ENCODE results near the gene SUCO. TPM values are rescaled to one million over a fixed set of nuclear protein-coding genes. Genes with fewer than 3 reads are reported as not detected.
"Not testable (repeated sequence)": the region's sequence is repeated elsewhere in the genome, so short reads cannot be mapped to it uniquely, and the experiment has no call there.

Gene SUCO
- total RNA-seq, 4 donors from 2014 or later = 27.7 to 63.2 (median 42.9) TPM

GRCh38 chr1:172613294-172613693, 80.3 kb downstream of the SUCO start:
- Histone ChIP-seq H3K27ac (no peak overlapping the region), H3K4me1 (no peaks in the 10 kb centered on the region), H3K9me3 (no peaks in the 10 kb centered on the region), H3K36me3 (peaks cover 0 to 29% (median 0%) of the 10 kb centered on the region in 3 donors), H3K4me3 (no peak overlapping the region), H3K27me3 (no peaks in the 10 kb centered on the region)
- TF ChIP-seq POLR2A (IDR thresholded peaks at IDR 0.05) = no peak
- TF ChIP-seq CTCF (IDR thresholded peaks at IDR 0.05) = no peak
- no peak for DNase-seq

GRCh38 chr1:172616195-172616594, 83.2 kb downstream of the SUCO start:
- TF ChIP-seq CTCF (IDR thresholded peaks at IDR 0.05) = no peak
- Histone ChIP-seq H3K27me3 (no peaks in the 10 kb centered on the region), H3K4me1 (no peaks in the 10 kb centered on the region), H3K4me3 (no peak overlapping the region), H3K36me3 (peaks cover 0 to 5% (median 0%) of the 10 kb centered on the region in 3 donors), H3K9me3 (peaks cover 0 to 10% (median 4%) of the 10 kb centered on the region in 4 donors), H3K27ac (no peak overlapping the region)
- no peak for DNase-seq

- Histone ChIP-seq H3K9me3 (peaks cover 0 to 10% (median 4%) of the 10 kb centered on the region in 4 donors), H3K4me1 (no peaks in the 10 kb centered on the region), H3K36me3 (peaks cover 0 to under 1% (median 0%) of the 10 kb centered on the region in 3 donors), H3K27me3 (no peaks in the 10 kb centered on the region), H3K27ac (no peak overlapping the region), H3K4me3 (no peak overlapping the region)
- TF ChIP-seq POLR2A (IDR thresholded peaks at IDR 0.05) (no peak), CTCF (IDR thresholded peaks at IDR 0.05) (no peak)
- DNase-seq = no peak
Measured at GRCh38 chr1:172616636-172617035, 83.7 kb downstream of the SUCO start.

GRCh38 chr1:172620603-172621002, 87.7 kb downstream of the SUCO start:
- H3K27ac ChIP-seq, H3K27me3 ChIP-seq, H3K4me1 ChIP-seq, H3K9me3 ChIP-seq, H3K4me3 ChIP-seq, DNase-seq, H3K36me3 ChIP-seq: not testable (repeated sequence)

GRCh38 chr1:172622541-172622940, 89.6 kb downstream of the SUCO start:
- Histone ChIP-seq H3K27ac (no peak overlapping the region), H3K9me3 (peaks cover 0 to 10% (median 4%) of the 10 kb centered on the region in 4 donors), H3K36me3 (no peaks in the 10 kb centered on the region), H3K27me3 (no peaks in the 10 kb centered on the region), H3K4me3 (no peak overlapping the region), H3K4me1 (no peaks in the 10 kb centered on the region)
- no peak for TF ChIP-seq CTCF (IDR thresholded peaks at IDR 0.05)
- TF ChIP-seq POLR2A (IDR thresholded peaks at IDR 0.05) = no peak
- DNase-seq = no peak

- Histone ChIP-seq H3K4me1 (no peaks in the 10 kb centered on the region), H3K36me3 (no peaks in the 10 kb centered on the region), H3K27me3 (no peaks in the 10 kb centered on the region), H3K27ac (no peak overlapping the region), H3K4me3 (no peak overlapping the region), H3K9me3 (peaks cover 0 to 10% (median 4%) of the 10 kb centered on the region in 4 donors)
- TF ChIP-seq CTCF (IDR thresholded peaks at IDR 0.05) = no peak
- no peak for TF ChIP-seq POLR2A (IDR thresholded peaks at IDR 0.05)
- no peak for DNase-seq
Measured at GRCh38 chr1:172623748-172624147, 90.8 kb downstream of the SUCO start.
